Fibroblast of pulmonary artery (primary cell): ENCODE data around the gene TMEM217.

Source experiments
- DNase-seq: peaks from one replicate; pipeline ENCODE4 v3.0.0-alpha.2; 2010; ENCODE audit warnings: low read depth
- H3K4me3 ChIP-seq: replicated peaks from 2 replicates; pipeline ENCODE4 v1.5.1; 2011; ENCODE audit warnings: low read depth, mild to moderate bottlenecking, control low read depth, low read length, moderate library complexity
- CTCF ChIP-seq: IDR thresholded peaks from 2 replicates; pipeline ENCODE4 v1.5.1; 2011; ENCODE audit warnings: mild to moderate bottlenecking, control low read depth, low read length, inconsistent platforms; ENCODE audit errors: missing control alignments

The TMEM217 gene

GRCh38 chr6:37259191-37259590, 1.2 kb upstream of the TMEM217 start:
- TF ChIP-seq CTCF, result no peak
- peak overlapping the region; percentile 94 for H3K4me3 ChIP-seq
- no peak for DNase-seq

GRCh38 chr6:37258405-37259105, 611 bp upstream of the TMEM217 start:
- DNase-seq, result no peak
- no peak for TF ChIP-seq CTCF
- peak overlapping the region; percentile 94 for H3K4me3 ChIP-seq

- H3K4me3 ChIP-seq, result peak overlapping the region; percentile 94
- no peak for TF ChIP-seq CTCF
- DNase-seq, result no peak
These were observed 667 bp downstream of the TMEM217 start for GRCh38 chr6:37257320-37257633.

GRCh38 chr6:37256692-37257319, 1.1 kb downstream of the TMEM217 start:
- H3K4me3 ChIP-seq, result peak overlapping the region; percentile 94
- no peak for DNase-seq

GRCh38 chr6:37254881-37255280, 3.1 kb downstream of the TMEM217 start:
- DNase-seq, result no peak

More at GRCh38 chr6:37256692-37257319, 1.1 kb downstream of the TMEM217 start:
- no peak for TF ChIP-seq CTCF

GRCh38 chr6:37253486-37254007, 4.4 kb downstream of the TMEM217 start:
- no peak overlapping the region for H3K4me3 ChIP-seq
- no peak for DNase-seq
- TF ChIP-seq CTCF, result no peak

More at GRCh38 chr6:37254881-37255280, 3.1 kb downstream of the TMEM217 start:
- no peak overlapping the region for H3K4me3 ChIP-seq
- no peak for TF ChIP-seq CTCF
